Ovary (tissue), 3 donors: ENCODE results near the gene ACTL7B.

Experiments
- CTCF ChIP-seq, 3 donors: fragments of 450-650 bp in 2 of 3; fragments of 200-600 bp in 1 of 3; IDR thresholded peaks; one replicate each; pipeline versions ENCODE4 v1.5.1 to v1.8.0; 2016 to 2022; ENCODE audit warnings: antibody characterized with exemption in 3 of 3, mild to moderate bottlenecking in 1 of 3
- EP300 ChIP-seq: sonication (generic); formaldehyde crosslinking; IDR thresholded peaks from one replicate; pipeline ENCODE4 v1.6.1; 2017; ENCODE audit warnings: antibody characterized with exemption
- POLR2A ChIP-seq: fragments of 450-650 bp; IDR thresholded peaks from one replicate; pipeline ENCODE4 v1.6.1; 2017; ENCODE audit warnings: antibody characterized with exemption, mild to moderate bottlenecking, moderate library complexity
- donor health status: DM: no; HTN: no; CAD: no.

- TF ChIP-seq CTCF (IDR thresholded peaks at IDR 0.05) (no peak), EP300 (no peak), POLR2A (no peak)
Observed at GRCh38 chr9:108860354-108860753, 4.6 kb upstream of the ACTL7B start.
